ENCODE data around the gene INPP5A.

INPP5A gene

DNA sequence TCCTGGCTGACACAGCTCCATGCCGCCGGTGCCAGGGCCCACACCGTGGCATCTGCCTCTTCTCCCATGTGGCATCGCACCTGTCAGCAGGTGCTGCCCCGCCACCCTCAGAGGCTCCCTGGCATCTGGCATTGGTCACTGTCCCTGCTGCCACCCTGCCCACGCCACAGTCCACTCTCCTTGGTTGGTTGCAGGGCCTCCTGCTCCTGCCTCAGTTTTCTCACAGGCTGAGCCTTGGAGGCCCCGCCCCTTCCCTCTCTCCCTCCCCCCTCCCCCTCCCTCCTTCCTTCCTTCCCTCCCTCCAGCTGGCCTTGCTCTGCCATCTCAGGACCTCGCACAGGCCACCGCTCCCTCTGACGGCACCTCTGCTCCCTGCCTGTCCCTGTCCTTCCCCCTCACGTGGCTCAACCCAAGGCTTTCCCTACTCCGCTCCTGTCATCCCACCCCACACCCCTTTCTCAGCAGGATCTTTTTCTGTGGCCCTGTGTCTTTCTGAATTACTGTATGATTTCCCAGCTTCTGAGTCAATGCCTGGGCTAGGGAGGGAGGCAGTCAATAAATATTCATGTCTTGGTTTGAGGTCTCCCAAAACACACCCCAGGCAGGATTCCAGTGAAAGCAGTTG lies 87.4 kb downstream of the INPP5A start:
- H3K27me3 ChIP-seq (ENCODE audit: insufficient read depth, poor library complexity, severe bottlenecking), result no peaks in the 10 kb centered on the region
- no peak for DNase-seq (ENCODE audit: low read depth in 1 of 2, low spot score in 1 of 2)
- no peak overlapping the region for H3K4me3 ChIP-seq (replicated peaks; ENCODE audit: insufficient read depth, low read length)
- H3K27ac ChIP-seq (replicated peaks), result no peak overlapping the region
- TF ChIP-seq GABPA (IDR thresholded peaks at IDR 0.05; ENCODE audit: low read depth) (no peak), SPI1 (IDR thresholded peaks at IDR 0.05; ENCODE audit: borderline replicate concordance, low read depth) (no peak)

DNA sequence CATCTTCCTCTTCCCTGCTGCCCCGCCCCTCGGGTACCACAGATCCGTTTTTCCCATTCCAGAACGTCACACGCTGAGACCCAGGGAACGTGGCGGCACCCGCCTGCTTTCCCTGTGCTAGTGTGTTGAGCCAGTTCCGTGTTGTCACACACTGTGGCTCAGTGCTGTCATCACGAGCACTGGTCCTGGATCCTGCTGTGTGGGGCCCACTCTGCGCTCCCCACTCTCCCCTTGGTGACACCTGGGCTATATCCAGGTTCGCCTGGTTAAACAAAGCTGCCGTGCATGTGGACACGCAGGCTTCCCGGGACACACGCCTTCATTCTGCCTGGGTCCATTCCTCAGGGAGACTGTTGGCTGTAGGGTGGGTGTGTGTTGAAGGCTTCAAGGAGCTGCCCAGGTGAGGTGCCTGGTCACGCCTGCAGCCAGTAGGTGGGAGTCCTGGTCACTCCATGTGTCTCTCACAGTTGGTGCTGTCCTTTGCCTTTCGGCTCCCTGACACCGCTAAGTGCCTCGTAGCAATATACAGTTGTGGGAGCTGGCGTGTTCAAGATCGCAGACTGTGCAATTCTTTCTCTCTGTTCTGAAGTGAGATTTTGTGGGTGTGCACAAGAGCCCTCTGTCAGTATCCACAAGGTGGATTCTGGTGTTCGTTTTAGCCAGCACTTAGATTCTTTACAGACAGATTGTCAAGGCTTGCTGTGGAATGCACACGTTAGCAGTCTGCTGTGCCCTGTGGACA lies 88.6 kb downstream of the INPP5A start:
- Histone ChIP-seq H3K27ac (replicated peaks) (no peak overlapping the region), H3K27me3 (ENCODE audit: insufficient read depth, poor library complexity, severe bottlenecking) (no peaks in the 10 kb centered on the region), H3K4me3 (replicated peaks; ENCODE audit: insufficient read depth, low read length) (no peak overlapping the region)
- no peak for DNase-seq (ENCODE audit: low read depth in 1 of 2, low spot score in 1 of 2)
- TF ChIP-seq, protein P1, sequence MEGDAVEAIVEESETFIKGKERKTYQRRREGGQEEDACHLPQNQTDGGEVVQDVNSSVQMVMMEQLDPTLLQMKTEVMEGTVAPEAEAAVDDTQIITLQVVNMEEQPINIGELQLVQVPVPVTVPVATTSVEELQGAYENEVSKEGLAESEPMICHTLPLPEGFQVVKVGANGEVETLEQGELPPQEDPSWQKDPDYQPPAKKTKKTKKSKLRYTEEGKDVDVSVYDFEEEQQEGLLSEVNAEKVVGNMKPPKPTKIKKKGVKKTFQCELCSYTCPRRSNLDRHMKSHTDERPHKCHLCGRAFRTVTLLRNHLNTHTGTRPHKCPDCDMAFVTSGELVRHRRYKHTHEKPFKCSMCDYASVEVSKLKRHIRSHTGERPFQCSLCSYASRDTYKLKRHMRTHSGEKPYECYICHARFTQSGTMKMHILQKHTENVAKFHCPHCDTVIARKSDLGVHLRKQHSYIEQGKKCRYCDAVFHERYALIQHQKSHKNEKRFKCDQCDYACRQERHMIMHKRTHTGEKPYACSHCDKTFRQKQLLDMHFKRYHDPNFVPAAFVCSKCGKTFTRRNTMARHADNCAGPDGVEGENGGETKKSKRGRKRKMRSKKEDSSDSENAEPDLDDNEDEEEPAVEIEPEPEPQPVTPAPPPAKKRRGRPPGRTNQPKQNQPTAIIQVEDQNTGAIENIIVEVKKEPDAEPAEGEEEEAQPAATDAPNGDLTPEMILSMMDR (IDR thresholded peaks at IDR 0.05; ENCODE audit: insufficient read depth, low read length), result no peak
- no peak for TF ChIP-seq POLR2AphosphoS5 (IDR thresholded peaks at IDR 0.05; ENCODE audit: low read depth)
- TF ChIP-seq SPI1 (IDR thresholded peaks at IDR 0.05; ENCODE audit: borderline replicate concordance, low read depth), result no peak
- no peak for TF ChIP-seq REST (IDR thresholded peaks at IDR 0.05; ENCODE audit: insufficient replicate concordance, low read depth)
- TF ChIP-seq GABPA (IDR thresholded peaks at IDR 0.05; ENCODE audit: low read depth), result no peak

DNA sequence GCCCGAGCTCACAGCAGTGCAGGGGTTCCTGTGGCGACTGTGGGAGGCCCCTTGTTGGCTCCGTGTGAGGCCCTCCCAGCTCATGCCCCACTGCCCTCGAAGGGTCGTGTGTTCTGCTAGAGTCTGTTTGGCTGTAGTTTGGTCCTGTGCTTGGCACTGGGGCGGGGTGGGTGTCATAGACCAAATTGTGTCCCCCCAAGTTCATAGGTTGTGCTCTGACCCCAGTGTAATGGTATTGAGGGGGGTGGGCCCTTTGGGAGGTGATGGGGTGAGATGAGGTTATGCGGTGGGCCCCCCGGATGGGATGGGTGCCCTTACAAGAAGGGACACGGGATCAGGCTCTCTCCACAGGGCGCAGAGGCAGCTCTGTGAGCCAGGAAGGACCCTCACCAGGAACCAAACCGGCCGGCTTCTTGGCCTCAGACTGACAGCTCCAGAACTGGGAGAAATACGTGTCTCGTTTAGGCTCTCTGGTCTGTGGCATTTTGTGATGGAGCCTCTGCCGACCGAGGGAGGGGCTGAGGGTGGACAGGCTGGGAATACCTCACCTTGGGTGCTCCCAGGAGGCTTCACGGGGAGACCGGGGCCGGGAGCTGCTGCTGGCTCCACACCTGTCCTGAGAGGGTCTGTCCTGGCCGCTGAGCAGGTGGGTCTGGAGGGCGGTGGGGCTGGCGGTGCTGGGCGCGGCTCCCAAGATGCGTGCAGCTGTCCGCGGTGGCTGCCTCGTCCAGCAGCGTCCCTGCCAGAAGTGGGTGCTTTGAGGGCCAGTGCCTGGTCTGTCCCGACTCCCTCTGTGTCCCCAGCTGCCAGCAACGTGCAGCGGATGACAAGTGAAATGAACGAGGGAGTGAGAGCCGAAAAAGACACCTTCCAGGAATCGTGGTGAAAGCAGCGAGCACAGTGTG lies 89.4 kb downstream of the INPP5A start:
- Histone ChIP-seq H3K27me3 (ENCODE audit: insufficient read depth, poor library complexity, severe bottlenecking) (no peaks in the 10 kb centered on the region), H3K27ac (replicated peaks) (no peak overlapping the region), H3K4me3 (replicated peaks; ENCODE audit: insufficient read depth, low read length) (no peak overlapping the region)
- DNase-seq (ENCODE audit: low read depth in 1 of 2, low spot score in 1 of 2), result no peak
- TF ChIP-seq POLR2AphosphoS5 (IDR thresholded peaks at IDR 0.05; ENCODE audit: low read depth) (no peak), REST (IDR thresholded peaks at IDR 0.05; ENCODE audit: insufficient replicate concordance, low read depth) (no peak), GABPA (IDR thresholded peaks at IDR 0.05; ENCODE audit: low read depth) (no peak)

- H3K4me3 ChIP-seq (replicated peaks; ENCODE audit: insufficient read depth, low read length), result no peak overlapping the region
- TF ChIP-seq GABPA (IDR thresholded peaks at IDR 0.05; ENCODE audit: low read depth), result no peak
- TF ChIP-seq, protein P1 (IDR thresholded peaks at IDR 0.05; ENCODE audit: insufficient read depth, low read length), result no peak
- TF ChIP-seq REST (IDR thresholded peaks at IDR 0.05; ENCODE audit: insufficient replicate concordance, low read depth), result no peak
- TF ChIP-seq SPI1 (IDR thresholded peaks at IDR 0.05; ENCODE audit: borderline replicate concordance, low read depth), result no peak
- no peak; the same call in 1 of the 2 replicates for TF ChIP-seq POLR2AphosphoS5 (IDR thresholded peaks at IDR 0.05; ENCODE audit: low read depth)
- no peak overlapping the region for H3K27ac ChIP-seq (replicated peaks)
- H3K27me3 ChIP-seq (ENCODE audit: insufficient read depth, poor library complexity, severe bottlenecking), result no peaks in the 10 kb centered on the region
- DNase-seq (ENCODE audit: low read depth in 1 of 2, low spot score in 1 of 2), result peak in 1 of 2 experiments; percentile 51
These were observed 90.3 kb downstream of the INPP5A start for GRCh38 chr10:132627666-132628531.
